Left cardiac atrium (tissue), 4 donors: ENCODE data around the gene MIDN. TPM values are rescaled to one million over a fixed set of nuclear protein-coding genes. Genes with fewer than 3 reads are reported as not detected.
A peak's percentile ranks its signal among the peaks of the same experiment; 100 is the strongest.

Experiments used
- ATAC-seq, 2 donors: fragments of 200-7000 bp; cut with Tn5 transposase; one replicate each; pipeline ENCODE4 v1.9.1; 2020; ENCODE audit warnings: mild to moderate bottlenecking in 2 of 2, moderate library complexity in 2 of 2
- DNase-seq: peaks from one replicate; pipeline ENCODE4 v3.0.0-alpha.2; 2020
- intact Hi-C, 2 donors: fragments of 100-400 bp; cut with DNase I; formaldehyde crosslinking; loops; one replicate each; pipeline versions ENCODE4 v1.14.1 to v1.15.1; 2022 to 2023
- total RNA-seq, 2 donors: library from RNA; stranded (reverse); fragmentation: NEBNext Ultra II Directional; extraction: Animal tissue kit (Norgen Biotek cat#: 25700); gene quantifications; one replicate each; pipeline ENCODE4 v1.2.1, GENCODE V29; 2021
- donor health status: DM: no; HTN: yes; CAD: no.
- donor health status: DM: no; HTN: yes; CAD: no; lungs with severe emphysema.
- donor health status: DM: yes; HTN: yes; CAD: no.
- donor health status: Dilated cardiomyopathy.

The MIDN gene
- total RNA-seq, 2 donors from 2014 or later: 58.7 to 148 TPM

DNA sequence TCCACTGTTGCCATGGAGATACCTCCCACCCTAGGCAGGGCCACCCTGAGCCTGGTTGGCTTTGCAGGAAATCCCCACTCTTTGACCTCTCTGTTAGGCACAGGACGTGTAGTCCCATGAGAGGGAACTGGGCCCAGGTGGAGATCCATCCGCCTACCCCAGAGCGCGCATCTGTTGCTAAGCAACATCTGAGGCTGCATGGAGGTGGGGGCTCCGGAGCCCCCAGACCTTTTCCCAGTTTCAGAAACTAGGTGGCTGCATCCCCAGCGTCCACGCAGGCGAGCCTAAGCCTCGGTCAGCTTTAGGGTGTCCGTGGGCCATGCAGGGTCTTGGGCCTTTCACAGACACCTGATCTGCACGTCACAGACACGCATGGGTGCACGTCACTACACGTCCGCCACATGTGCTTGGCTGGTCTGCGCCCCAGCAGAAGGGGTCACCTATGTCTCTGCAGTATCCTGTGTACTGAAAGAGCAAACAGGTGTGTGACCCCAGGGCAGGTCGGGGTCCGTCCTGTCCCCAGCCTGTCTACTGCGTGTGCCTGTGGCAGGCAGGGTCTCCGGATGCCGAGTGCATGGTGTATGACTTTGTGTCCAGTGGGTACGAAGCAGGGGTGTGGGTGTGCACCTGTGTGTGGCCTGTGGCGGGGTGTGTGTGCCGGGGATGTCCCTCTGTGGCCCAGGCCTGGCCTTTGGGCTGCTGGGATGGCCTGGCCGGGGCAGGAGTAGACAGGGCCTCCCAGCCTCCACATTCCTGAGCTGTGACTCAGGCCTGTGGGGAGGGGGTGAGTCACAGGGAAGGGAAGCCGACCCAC, 16.6 kb downstream of the MIDN start:
- ATAC-seq: peak in 1 of 2 donors; percentile 11
- intact Hi-C loops: no loop called here
- DNase-seq: peak; percentile 84

DNA sequence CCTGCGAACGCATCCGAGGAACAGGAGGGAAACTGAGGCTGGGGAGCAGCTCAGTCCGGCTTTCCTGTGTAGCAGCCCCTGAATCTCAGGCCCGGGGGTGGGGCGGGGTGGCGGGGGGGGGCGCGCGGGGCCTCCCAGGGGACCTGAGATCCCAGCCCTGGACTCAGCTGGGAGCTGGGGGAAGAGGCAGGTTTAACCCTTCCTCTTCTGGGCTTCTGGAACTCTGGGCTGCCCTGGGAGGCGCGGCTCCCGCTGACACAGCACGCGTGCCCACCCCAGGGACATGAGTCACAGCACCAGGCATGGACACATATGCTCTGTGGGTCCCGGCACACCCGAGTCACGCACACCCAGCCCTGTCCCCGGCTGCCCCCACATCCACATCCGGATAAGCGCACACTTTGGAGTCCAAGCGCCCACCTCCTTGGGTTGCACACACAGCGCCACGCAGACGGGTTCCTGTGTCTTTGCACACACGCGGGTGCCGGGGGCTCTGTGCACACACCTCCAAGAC, 17.3 kb downstream of the MIDN start:
- peak; percentile 84 for DNase-seq
- ATAC-seq: peak in 1 of 2 donors; percentile 2
- intact Hi-C loops: loop anchor here in 1 of 2 donors (2.0 kb wide), 1 partner anchor 23 kb away; no protein-coding TSS in a partner anchor

DNA sequence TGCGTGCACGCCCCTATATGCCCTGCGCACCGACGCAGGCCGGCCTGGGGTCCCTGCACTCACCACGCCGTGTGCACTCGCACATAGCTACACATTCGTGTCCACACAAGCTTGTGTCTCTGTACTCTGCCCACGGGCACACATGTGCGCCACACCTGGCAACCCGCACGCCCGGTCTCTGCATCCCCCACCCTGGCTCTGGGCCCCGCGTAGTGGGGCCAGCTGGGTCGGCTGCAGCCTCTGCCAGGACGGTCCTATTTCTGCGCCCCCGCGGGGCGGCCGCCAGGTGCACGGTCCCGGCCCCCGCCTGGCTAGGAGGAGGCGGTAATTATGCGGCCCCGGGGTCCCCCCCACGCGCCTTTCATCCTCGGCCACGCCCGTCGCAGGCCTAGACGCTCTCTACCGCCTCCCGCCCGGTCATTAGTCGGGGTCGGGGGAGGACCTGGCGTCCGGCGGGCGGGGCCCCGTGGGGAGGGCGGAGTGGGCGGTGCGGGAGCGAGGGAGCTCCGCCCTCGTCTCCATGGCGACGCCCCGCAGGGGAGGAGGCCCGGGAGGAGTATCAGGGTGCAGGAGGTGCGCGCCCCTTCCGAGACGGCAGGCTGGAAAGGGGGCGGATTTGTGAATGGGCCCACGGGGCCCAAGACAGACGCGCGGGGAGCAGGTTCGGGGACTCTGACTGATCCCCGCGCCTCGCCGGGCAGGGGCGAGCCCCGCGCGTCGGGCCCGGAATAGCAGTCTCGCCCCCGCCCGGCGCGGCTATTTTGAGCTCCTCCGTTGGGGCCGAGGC, 17.9 kb downstream of the MIDN start:
- ATAC-seq: peak; percentile 56 to 65
- peak; percentile 92 for DNase-seq
- intact Hi-C loops: loop anchor here in 1 of 2 donors (2.0 kb wide), 1 partner anchor 24 kb away; no protein-coding TSS in a partner anchor

- intact Hi-C loops: loop anchor here (1.0 to 2.0 kb wide), 2 partner anchors 23 to 24 kb away; no protein-coding TSS in a partner anchor
- ATAC-seq: peak; percentile 20 to 31
- peak; percentile 77 for DNase-seq
Measured at GRCh38 chr19:1266916-1267476, 18.6 kb downstream of the MIDN start.

- intact Hi-C loops: loop anchor here (1.0 to 2.0 kb wide), 2 partner anchors 23 to 25 kb away; no protein-coding TSS in a partner anchor
- DNase-seq: no peak
- ATAC-seq: no peak
Measured at GRCh38 chr19:1267477-1268225, 19.3 kb downstream of the MIDN start.

- intact Hi-C loops: no loop called here
- DNase-seq (no peak), ATAC-seq (no peak)
Measured at GRCh38 chr19:1268226-1269064, 20.1 kb downstream of the MIDN start.

GRCh38 chr19:1269065-1269477, 20.7 kb downstream of the MIDN start, which contains the start of gene CIRBP:
CIRBP (plus strand) TSS chr19:1269332; CDS start chr19:1270934, 1,602 bp downstream.
- DNase-seq: peak; percentile 100
- intact Hi-C loops: no loop called here
- peak; percentile 67 to 84 for ATAC-seq

DNA sequence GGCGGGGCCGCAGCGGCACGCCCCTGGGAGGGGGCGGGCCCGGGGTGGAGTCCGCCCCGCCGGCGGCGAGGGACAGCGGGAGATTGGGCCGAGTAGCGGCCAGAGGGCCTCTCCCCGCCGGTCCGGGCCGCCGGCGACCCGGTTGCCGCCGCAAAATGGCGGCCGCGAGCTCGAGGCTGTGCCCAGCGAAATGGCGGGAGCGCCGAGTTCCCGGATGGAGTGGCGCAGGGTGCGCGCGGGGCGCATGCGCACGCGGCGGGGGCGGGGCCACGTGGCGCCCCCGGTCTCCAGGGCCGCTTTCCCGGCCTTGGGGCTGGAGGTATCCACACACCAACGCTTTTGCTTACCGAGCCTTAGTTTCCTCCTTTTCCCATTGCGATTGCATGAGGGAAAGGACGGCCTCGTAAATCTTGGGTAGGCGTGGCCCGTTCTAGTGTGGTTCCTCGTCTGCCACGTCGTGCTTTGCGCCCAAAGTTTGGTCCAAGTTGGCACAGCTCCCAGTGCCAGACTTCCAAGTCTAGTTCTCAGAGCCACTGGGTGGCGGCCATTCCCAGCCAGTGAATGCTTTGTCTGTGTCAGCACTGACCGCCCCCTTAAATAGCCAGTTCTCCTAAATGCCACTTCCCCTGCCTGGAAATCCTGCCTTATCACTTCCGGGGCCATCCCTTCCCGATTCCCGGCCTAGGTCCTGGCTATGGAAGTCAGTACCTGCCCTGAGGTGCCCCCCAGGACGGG, 21.3 kb downstream of the MIDN start:
- peak; percentile 16 to 55 for ATAC-seq
- peak; percentile 90 for DNase-seq
- intact Hi-C loops: loop anchor here in 1 of 2 donors (10.0 kb wide), 1 partner anchor 135 kb away; the partner anchor contains the start of genes DAZAP1 and GAMT

DNA sequence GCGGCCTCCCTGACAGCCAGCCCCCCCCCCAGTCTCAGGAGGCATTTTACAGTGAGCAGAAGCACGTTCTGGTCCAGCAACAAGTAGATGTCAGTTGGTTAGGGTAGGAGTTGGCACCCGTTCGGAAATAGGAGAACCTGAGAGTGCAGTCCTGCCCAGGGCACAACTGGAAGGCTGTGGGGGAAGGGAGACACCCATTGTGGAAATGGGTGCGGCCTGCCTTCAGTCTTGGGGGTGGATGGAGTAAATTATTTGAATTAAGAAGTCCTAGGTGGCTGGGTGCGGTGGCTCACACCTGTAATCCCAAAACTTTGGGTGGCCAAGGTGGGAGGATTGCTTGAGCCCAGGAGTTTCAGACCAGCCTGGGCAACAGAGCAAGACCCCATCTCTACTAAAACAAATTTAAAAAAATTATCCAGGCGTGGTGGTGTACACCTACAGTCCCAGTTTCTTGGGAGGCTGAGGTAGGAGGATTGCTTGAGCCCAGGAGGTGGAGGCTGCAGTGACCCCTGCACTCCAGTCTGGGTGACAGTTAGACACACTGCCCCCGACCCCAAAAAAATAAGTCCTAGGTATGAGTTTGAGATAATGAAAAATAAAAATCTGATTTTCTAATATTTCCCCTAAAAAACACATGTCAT, 21.9 kb downstream of the MIDN start:
- intact Hi-C loops: loop anchor here in 1 of 2 donors (10.0 kb wide), 1 partner anchor 134 kb away; the partner anchor contains the start of genes DAZAP1 and GAMT
- ATAC-seq (no peak), DNase-seq (no peak)

DNA sequence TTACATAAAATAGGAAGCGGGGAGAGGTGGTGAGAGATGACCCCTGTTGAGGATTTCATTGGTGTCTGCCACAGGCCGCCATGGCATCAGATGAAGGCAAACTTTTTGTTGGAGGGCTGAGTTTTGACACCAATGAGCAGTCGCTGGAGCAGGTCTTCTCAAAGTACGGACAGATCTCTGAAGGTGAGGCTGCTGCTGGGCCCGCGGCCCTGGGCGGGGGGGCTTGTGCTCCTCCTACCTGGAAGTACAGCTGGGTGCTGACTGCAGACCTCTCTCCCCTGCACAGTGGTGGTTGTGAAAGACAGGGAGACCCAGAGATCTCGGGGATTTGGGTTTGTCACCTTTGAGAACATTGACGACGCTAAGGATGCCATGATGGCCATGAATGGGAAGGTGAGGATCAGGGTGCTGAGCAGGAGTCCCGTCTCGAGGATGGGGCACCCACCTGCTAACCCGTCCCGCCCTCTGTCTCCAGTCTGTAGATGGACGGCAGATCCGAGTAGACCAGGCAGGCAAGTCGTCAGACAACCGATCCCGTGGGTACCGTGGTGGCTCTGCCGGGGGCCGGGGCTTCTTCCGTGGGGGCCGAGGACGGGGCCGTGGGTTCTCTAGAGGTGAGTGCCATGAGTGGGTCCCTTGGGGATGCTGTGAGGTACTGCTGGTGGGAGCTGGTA, 22.6 kb downstream of the MIDN start:
- intact Hi-C loops: loop anchor here in 1 of 2 donors (10.0 kb wide), 1 partner anchor 134 kb away; the partner anchor contains the start of genes DAZAP1 and GAMT
- ATAC-seq: no peak
- DNase-seq: no peak

- intact Hi-C loops: loop anchor here in 1 of 2 donors (10.0 kb wide), 1 partner anchor 133 kb away; the partner anchor contains the start of genes DAZAP1 and GAMT
- no peak for DNase-seq
- ATAC-seq: no peak
Measured at GRCh38 chr19:1271528-1272422, 23.4 kb downstream of the MIDN start.

- DNase-seq: no peak
- ATAC-seq: no peak
- intact Hi-C loops: loop anchor here in 1 of 2 donors (10.0 kb wide), 1 partner anchor 132 kb away; the partner anchor contains the start of genes DAZAP1 and GAMT
Measured at GRCh38 chr19:1272423-1273262, 24.3 kb downstream of the MIDN start.

- ATAC-seq: no peak
- intact Hi-C loops: loop anchor here in 1 of 2 donors (10.0 kb wide), 1 partner anchor 131 kb away; the partner anchor contains the start of genes DAZAP1 and GAMT
- no peak for DNase-seq
Measured at GRCh38 chr19:1273263-1274041, 25.1 kb downstream of the MIDN start.
